ENCODE results near the gene GRM4. TPM values are rescaled to one million over a fixed set of nuclear protein-coding genes. Genes with fewer than 3 reads are reported as not detected.

The GRM4 gene
- total and polyA plus RNA-seq, 9 donors, result under 0.01 to 0.37 (median 0.08) TPM; not detected in 2

- no peak overlapping the region for H3K4me3 ChIP-seq
- H3K4me1 ChIP-seq (ENCODE audit: insufficient read depth), result no peaks in the 10 kb centered on the region
- no peaks in the 10 kb centered on the region for H3K9me3 ChIP-seq
- no peak for TF ChIP-seq CTCF (IDR thresholded peaks at IDR 0.05)
- TF ChIP-seq POLR2A (IDR thresholded peaks at IDR 0.05), result no peak
- no peak for TF ChIP-seq EP300 (IDR thresholded peaks at IDR 0.05)
- no peak overlapping the region for H3K27ac ChIP-seq
- DNase-seq, result no peak
- H3K27me3 ChIP-seq, result no peaks in the 10 kb centered on the region
- WGBS, 3 donors, result 62 to 95% (median 64%) methylated on average over 4 of the region's 4 CpGs
- intact Hi-C loops (cut with DNase I), result no loop called here
- no peaks in the 10 kb centered on the region for H3K36me3 ChIP-seq
Observed at GRCh38 chr6:33979750-33980149, 166.1 kb downstream of the GRM4 start.

GRCh38 chr6:33978412-33979150 lies 167.3 kb downstream of the GRM4 start:
- DNase-seq, result no peak
- intact Hi-C loops (cut with DNase I), result no loop called here
- H3K27me3 ChIP-seq, result no peaks in the 10 kb centered on the region

GRCh38 chr6:33977606-33978411 lies 168.1 kb downstream of the GRM4 start:
- Histone ChIP-seq H3K36me3 (no peaks in the 10 kb centered on the region), H3K4me1 (ENCODE audit: insufficient read depth) (no peaks in the 10 kb centered on the region), H3K27ac (no peak overlapping the region), H3K4me3 (no peak overlapping the region), H3K9me3 (no peaks in the 10 kb centered on the region), H3K27me3 (no peaks in the 10 kb centered on the region)
- intact Hi-C loops (cut with DNase I), result no loop called here
- no peak for DNase-seq
- no peak for TF ChIP-seq EP300 (IDR thresholded peaks at IDR 0.05)
- no peak for TF ChIP-seq POLR2A (IDR thresholded peaks at IDR 0.05)
- no peak for TF ChIP-seq CTCF (IDR thresholded peaks at IDR 0.05)
- 74 to 80% (median 75%) methylated on average over 15 of the region's 15 CpGs for WGBS, 3 donors

More at GRCh38 chr6:33978412-33979150, 167.3 kb downstream of the GRM4 start:
- H3K27ac ChIP-seq, result no peak overlapping the region
- H3K4me1 ChIP-seq (ENCODE audit: insufficient read depth), result no peaks in the 10 kb centered on the region
- WGBS, 3 donors, result 62 to 74% (median 67%) methylated on average over 16 of the region's 16 CpGs
- TF ChIP-seq CTCF (IDR thresholded peaks at IDR 0.05) (no peak), EP300 (IDR thresholded peaks at IDR 0.05) (no peak), POLR2A (IDR thresholded peaks at IDR 0.05) (no peak)
- no peaks in the 10 kb centered on the region for H3K36me3 ChIP-seq
- no peak overlapping the region for H3K4me3 ChIP-seq
- H3K9me3 ChIP-seq, result no peaks in the 10 kb centered on the region

GRCh38 chr6:33976437-33977360 lies 169.2 kb downstream of the GRM4 start:
- Histone ChIP-seq H3K9me3 (peaks cover 0 to 2% of the 10 kb centered on the region in 2 donors), H3K36me3 (no peaks in the 10 kb centered on the region), H3K27ac (no peak overlapping the region), H3K4me1 (ENCODE audit: insufficient read depth) (no peaks in the 10 kb centered on the region), H3K27me3 (no peaks in the 10 kb centered on the region), H3K4me3 (no peak overlapping the region)
- TF ChIP-seq EP300 (IDR thresholded peaks at IDR 0.05) (no peak), CTCF (IDR thresholded peaks at IDR 0.05) (no peak), POLR2A (IDR thresholded peaks at IDR 0.05) (no peak)
- 72 to 79% (median 75%) methylated on average over 9 of the region's 9 CpGs for WGBS, 3 donors
- intact Hi-C loops (cut with DNase I), result no loop called here
- DNase-seq, result no peak

All from ovary (tissue), 9 donors.